ENCODE measurements around the gene EPRS1. TPM values are rescaled to one million over a fixed set of nuclear protein-coding genes. Genes with fewer than 3 reads are reported as not detected.

Gene EPRS1
- total RNA-seq, 1 experiment from 2014 or later = 140 TPM

DNA sequence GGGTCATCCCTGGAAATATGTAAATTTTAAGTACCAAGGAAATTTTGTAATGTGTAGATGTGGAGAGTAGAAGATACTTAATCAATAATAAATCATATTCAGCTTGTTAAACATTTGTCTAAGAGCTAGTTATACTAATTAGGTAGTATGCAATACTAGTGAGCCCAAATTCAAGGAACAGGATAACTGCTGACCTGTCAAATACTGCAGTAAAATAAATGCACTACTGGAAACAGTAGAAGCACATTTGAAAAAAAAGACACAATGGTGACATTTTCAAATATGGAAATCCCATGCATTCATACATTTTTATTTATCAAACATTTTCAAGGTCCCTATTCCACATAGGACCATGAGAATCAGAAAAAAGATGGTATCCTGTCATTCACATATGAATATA is 27.2 kb downstream of the EPRS1 start:
- Mint-ChIP-seq H3K4me1 (no peaks in the 10 kb centered on the region), H3K27me3 (ENCODE audit: low read depth) (no peaks in the 10 kb centered on the region), H3K4me3 (no peak overlapping the region), H3K27ac (no peak overlapping the region), H3K9me3 (no peaks in the 10 kb centered on the region), H3K36me3 (peaks cover 69% of the 10 kb centered on the region)
- ChIA-PET CTCF (no interaction called here), POLR2A (no interaction called here)
- DNase-seq (ENCODE audit: low spot score) (no peak), ATAC-seq (no peak)
- TF ChIP-seq, protein P1, sequence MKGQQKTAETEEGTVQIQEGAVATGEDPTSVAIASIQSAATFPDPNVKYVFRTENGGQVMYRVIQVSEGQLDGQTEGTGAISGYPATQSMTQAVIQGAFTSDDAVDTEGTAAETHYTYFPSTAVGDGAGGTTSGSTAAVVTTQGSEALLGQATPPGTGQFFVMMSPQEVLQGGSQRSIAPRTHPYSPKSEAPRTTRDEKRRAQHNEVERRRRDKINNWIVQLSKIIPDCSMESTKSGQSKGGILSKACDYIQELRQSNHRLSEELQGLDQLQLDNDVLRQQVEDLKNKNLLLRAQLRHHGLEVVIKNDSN (CRISPR knock-in tag; IDR thresholded peaks at IDR 0.05) = no peak
- TF ChIP-seq, protein P2, sequence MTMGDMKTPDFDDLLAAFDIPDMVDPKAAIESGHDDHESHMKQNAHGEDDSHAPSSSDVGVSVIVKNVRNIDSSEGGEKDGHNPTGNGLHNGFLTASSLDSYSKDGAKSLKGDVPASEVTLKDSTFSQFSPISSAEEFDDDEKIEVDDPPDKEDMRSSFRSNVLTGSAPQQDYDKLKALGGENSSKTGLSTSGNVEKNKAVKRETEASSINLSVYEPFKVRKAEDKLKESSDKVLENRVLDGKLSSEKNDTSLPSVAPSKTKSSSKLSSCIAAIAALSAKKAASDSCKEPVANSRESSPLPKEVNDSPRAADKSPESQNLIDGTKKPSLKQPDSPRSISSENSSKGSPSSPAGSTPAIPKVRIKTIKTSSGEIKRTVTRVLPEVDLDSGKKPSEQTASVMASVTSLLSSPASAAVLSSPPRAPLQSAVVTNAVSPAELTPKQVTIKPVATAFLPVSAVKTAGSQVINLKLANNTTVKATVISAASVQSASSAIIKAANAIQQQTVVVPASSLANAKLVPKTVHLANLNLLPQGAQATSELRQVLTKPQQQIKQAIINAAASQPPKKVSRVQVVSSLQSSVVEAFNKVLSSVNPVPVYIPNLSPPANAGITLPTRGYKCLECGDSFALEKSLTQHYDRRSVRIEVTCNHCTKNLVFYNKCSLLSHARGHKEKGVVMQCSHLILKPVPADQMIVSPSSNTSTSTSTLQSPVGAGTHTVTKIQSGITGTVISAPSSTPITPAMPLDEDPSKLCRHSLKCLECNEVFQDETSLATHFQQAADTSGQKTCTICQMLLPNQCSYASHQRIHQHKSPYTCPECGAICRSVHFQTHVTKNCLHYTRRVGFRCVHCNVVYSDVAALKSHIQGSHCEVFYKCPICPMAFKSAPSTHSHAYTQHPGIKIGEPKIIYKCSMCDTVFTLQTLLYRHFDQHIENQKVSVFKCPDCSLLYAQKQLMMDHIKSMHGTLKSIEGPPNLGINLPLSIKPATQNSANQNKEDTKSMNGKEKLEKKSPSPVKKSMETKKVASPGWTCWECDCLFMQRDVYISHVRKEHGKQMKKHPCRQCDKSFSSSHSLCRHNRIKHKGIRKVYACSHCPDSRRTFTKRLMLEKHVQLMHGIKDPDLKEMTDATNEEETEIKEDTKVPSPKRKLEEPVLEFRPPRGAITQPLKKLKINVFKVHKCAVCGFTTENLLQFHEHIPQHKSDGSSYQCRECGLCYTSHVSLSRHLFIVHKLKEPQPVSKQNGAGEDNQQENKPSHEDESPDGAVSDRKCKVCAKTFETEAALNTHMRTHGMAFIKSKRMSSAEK (CRISPR knock-in tag; IDR thresholded peaks at IDR 0.05; ENCODE audit: borderline replicate concordance) = no peak
- TF ChIP-seq ZNF121 (CRISPR knock-in tag; IDR thresholded peaks at IDR 0.05) (no peak), SP1 (CRISPR knock-in tag; conservative IDR thresholded peaks at IDR 0.05) (no peak), NR3C1 (CRISPR knock-in tag; conservative IDR thresholded peaks at IDR 0.05; ENCODE audit: low read depth) (no peak), ZNF671 (CRISPR knock-in tag; IDR thresholded peaks at IDR 0.05) (no peak), MXD4 (CRISPR knock-in tag; IDR thresholded peaks at IDR 0.05; ENCODE audit: borderline replicate concordance) (no peak), SOX15 (CRISPR knock-in tag; IDR thresholded peaks at IDR 0.05) (no peak), ESRRA (CRISPR knock-in tag; IDR thresholded peaks at IDR 0.05; ENCODE audit: borderline replicate concordance) (no peak), HMGA2 (CRISPR knock-in tag; IDR thresholded peaks at IDR 0.05) (no peak), PRRX2 (CRISPR knock-in tag; IDR thresholded peaks at IDR 0.05) (no peak), CTCF (IDR thresholded peaks at IDR 0.05) (no peak), MYBL2 (CRISPR knock-in tag; IDR thresholded peaks at IDR 0.05) (no peak), ZNF281 (CRISPR knock-in tag; IDR thresholded peaks at IDR 0.05) (no peak), ETV6 (CRISPR knock-in tag; IDR thresholded peaks at IDR 0.05) (no peak), GABPB1 (CRISPR knock-in tag; IDR thresholded peaks at IDR 0.05) (no peak), CREB1 (CRISPR knock-in tag; IDR thresholded peaks at IDR 0.05) (no peak), IRF1 (CRISPR knock-in tag; IDR thresholded peaks at IDR 0.05) (no peak)
